GM19452 (cell line): Measurements from ENCODE around the gene KRT36.

Experiments
- ATAC-seq: cut with Tn5 transposase; IDR thresholded peaks from one replicate; pipeline ENCODE4 v1.9.1; 2021; ENCODE audit not compliant: unreplicated experiment

Gene KRT36

GRCh38 chr17:41504246-41504977, 14.7 kb upstream of the KRT36 start:
- ATAC-seq = no peak

- no peak for ATAC-seq
These were observed 13.5 kb upstream of the KRT36 start for GRCh38 chr17:41503202-41503601.

- no peak for ATAC-seq
These were observed 10.6 kb upstream of the KRT36 start for GRCh38 chr17:41500131-41500911.

- no peak for ATAC-seq
These were observed 10.0 kb upstream of the KRT36 start for GRCh38 chr17:41499714-41500113.

- ATAC-seq = no peak
These were observed 8.6 kb upstream of the KRT36 start for GRCh38 chr17:41498276-41498675.

- peak; percentile 70 for ATAC-seq
These were observed 7.2 kb upstream of the KRT36 start for GRCh38 chr17:41496803-41497484.

GRCh38 chr17:41494524-41494923, 4.8 kb upstream of the KRT36 start:
- ATAC-seq = no peak

GRCh38 chr17:41492771-41493170, 3.1 kb upstream of the KRT36 start:
- ATAC-seq = no peak

- ATAC-seq = no peak
These were observed 2.6 kb upstream of the KRT36 start for GRCh38 chr17:41492351-41492750.

GRCh38 chr17:41491476-41491875, 1.8 kb upstream of the KRT36 start:
- no peak for ATAC-seq

GRCh38 chr17:41490000-41490990, 585 bp upstream of the KRT36 start:
- ATAC-seq = no peak

- ATAC-seq = no peak
These were observed 2.7 kb downstream of the KRT36 start for GRCh38 chr17:41486809-41487530.

- ATAC-seq = no peak
These were observed 3.4 kb downstream of the KRT36 start for GRCh38 chr17:41486316-41486715.

- no peak for ATAC-seq
These were observed 4.5 kb downstream of the KRT36 start for GRCh38 chr17:41484920-41485904.

GRCh38 chr17:41483991-41484826, 5.5 kb downstream of the KRT36 start:
- ATAC-seq = no peak

- no peak for ATAC-seq
These were observed 6.2 kb downstream of the KRT36 start for GRCh38 chr17:41483531-41483930.

- no peak for ATAC-seq
These were observed 8.7 kb downstream of the KRT36 start, which contains the start of gene KRT35 for GRCh38 chr17:41481036-41481435. TSS of gene KRT35 (minus strand) at chr17:41481151. CDS start at chr17:41481097, 54 bp downstream.

- ATAC-seq = no peak
These were observed 9.1 kb downstream of the KRT36 start for GRCh38 chr17:41480581-41480980.
